HepG2 (cell line): ENCODE measurements around the gene ANKRD29. TPM values are rescaled to one million over a fixed set of nuclear protein-coding genes. Genes with fewer than 3 reads are reported as not detected.

ENCODE experiments used
- BRD4 ChIP-seq: sonication (generic); formaldehyde crosslinking; IDR thresholded peaks from 2 replicates; pipeline ENCODE4 v1.4.0; 2020; ENCODE audit warnings: missing genetic modification reagents
- CC2D1A ChIP-seq: sonication (generic); formaldehyde crosslinking; IDR thresholded peaks from 2 replicates; pipeline ENCODE4 v1.8.1; 2023; ENCODE audit warnings: mild to moderate bottlenecking, missing genetic modification reagents
- CHD4 ChIP-seq: fragments of 200-600 bp; sonication (generic); IDR thresholded peaks from 2 replicates; pipeline ENCODE4 v1.7.0; 2017; ENCODE audit warnings: mild to moderate bottlenecking, low read length, borderline replicate concordance
- FOXJ3 ChIP-seq: sonication (generic); formaldehyde crosslinking; IDR thresholded peaks from 2 replicates; pipeline ENCODE4 v1.4.0; 2020; ENCODE audit warnings: missing genetic modification reagents, mild to moderate bottlenecking, borderline replicate concordance
- HNRNPK ChIP-seq: fragments of 200-400 bp; formaldehyde crosslinking; IDR thresholded peaks from 2 replicates; pipeline ENCODE4 v1.6.1; 2018; ENCODE audit warnings: low read length, low read depth, moderate library complexity, mild to moderate bottlenecking; ENCODE audit not compliant: poor library complexity, severe bottlenecking
- NAIF1 ChIP-seq: sonication (generic); formaldehyde crosslinking; IDR thresholded peaks from 2 replicates; pipeline ENCODE4 v1.5.0; 2020; ENCODE audit warnings: mild to moderate bottlenecking, missing genetic modification reagents, borderline replicate concordance
- TOE1 ChIP-seq: sonication (generic); formaldehyde crosslinking; IDR thresholded peaks from 2 replicates; pipeline ENCODE4 v1.4.0; 2020; ENCODE audit warnings: mild to moderate bottlenecking, missing genetic modification reagents
- ZNF17 ChIP-seq: sonication (generic); formaldehyde crosslinking; IDR thresholded peaks from 2 replicates; pipeline ENCODE4 v1.5.0; 2020; ENCODE audit warnings: mild to moderate bottlenecking, missing genetic modification reagents
- ZNF232 ChIP-seq: sonication (generic); formaldehyde crosslinking; IDR thresholded peaks from 2 replicates; pipeline ENCODE4 v1.4.0; 2020; ENCODE audit warnings: missing genetic modification reagents, borderline replicate concordance
- ZNF256 ChIP-seq: sonication (generic); formaldehyde crosslinking; conservative IDR thresholded peaks from 2 replicates; pipeline ENCODE4 v1.4.0; 2020; ENCODE audit warnings: missing genetic modification reagents
- polyA plus RNA-seq, 8 experiments: library from polyadenylated mRNA; depleted of rRNA in 3 of 8; stranded (reverse) in 7 of 8; unstranded in 1 of 8; fragments of >200 nt; fragmentation: Illumina TruSeq in 4 of 8; extraction: Trizol in 4 of 8; gene quantifications; 2 replicates each; pipeline versions ENCODE4 v1.2.1 to v1.2.3, GENCODE V29; 2011 to 2016; ENCODE audit warnings: low read depth in 4 of 8, missing spikeins in 1 of 8, mixed read lengths in 1 of 8; ENCODE audit not compliant: insufficient read depth in 1 of 8
- total RNA-seq, 5 experiments: library from RNA; depleted of rRNA; stranded (reverse); fragments of >200 nt; fragmentation: Illumina TruSeq; extraction: Trizol; gene quantifications; 2 replicates each; pipeline ENCODE4 v1.2.3, GENCODE V29; 2016; ENCODE audit warnings: low read depth in 1 of 5
- TF ChIP-seq, protein P1 (sequence below): sonication (generic); formaldehyde crosslinking; IDR thresholded peaks from 2 replicates; pipeline ENCODE4 v1.4.0; 2020; ENCODE audit warnings: missing genetic modification reagents
- TF ChIP-seq, protein P2 (sequence below): sonication (generic); formaldehyde crosslinking; IDR thresholded peaks from 2 replicates; pipeline ENCODE4 v1.9.0; 2021; ENCODE audit warnings: missing genetic modification reagents, mild to moderate bottlenecking, borderline replicate concordance
- TF ChIP-seq, protein P3 (sequence below): sonication (generic); formaldehyde crosslinking; IDR thresholded peaks from 2 replicates; pipeline ENCODE4 v1.5.1; 2020; ENCODE audit warnings: missing genetic modification reagents, mild to moderate bottlenecking, borderline replicate concordance
- TF ChIP-seq, protein P4 (sequence below): sonication (generic); formaldehyde crosslinking; IDR thresholded peaks from 2 replicates; pipeline ENCODE4 v1.9.0; 2022; ENCODE audit warnings: low read depth, missing genetic modification reagents
- TF ChIP-seq, protein P5 (sequence below): sonication (generic); formaldehyde crosslinking; IDR thresholded peaks from 2 replicates; pipeline ENCODE4 v1.5.0; 2020; ENCODE audit warnings: mild to moderate bottlenecking, missing genetic modification reagents

Gene ANKRD29
- total and polyA plus RNA-seq, 2 of the 13 experiments (the other 11 are each of a cell fraction or from before 2014, with no cell fraction given), result not detected

DNA sequence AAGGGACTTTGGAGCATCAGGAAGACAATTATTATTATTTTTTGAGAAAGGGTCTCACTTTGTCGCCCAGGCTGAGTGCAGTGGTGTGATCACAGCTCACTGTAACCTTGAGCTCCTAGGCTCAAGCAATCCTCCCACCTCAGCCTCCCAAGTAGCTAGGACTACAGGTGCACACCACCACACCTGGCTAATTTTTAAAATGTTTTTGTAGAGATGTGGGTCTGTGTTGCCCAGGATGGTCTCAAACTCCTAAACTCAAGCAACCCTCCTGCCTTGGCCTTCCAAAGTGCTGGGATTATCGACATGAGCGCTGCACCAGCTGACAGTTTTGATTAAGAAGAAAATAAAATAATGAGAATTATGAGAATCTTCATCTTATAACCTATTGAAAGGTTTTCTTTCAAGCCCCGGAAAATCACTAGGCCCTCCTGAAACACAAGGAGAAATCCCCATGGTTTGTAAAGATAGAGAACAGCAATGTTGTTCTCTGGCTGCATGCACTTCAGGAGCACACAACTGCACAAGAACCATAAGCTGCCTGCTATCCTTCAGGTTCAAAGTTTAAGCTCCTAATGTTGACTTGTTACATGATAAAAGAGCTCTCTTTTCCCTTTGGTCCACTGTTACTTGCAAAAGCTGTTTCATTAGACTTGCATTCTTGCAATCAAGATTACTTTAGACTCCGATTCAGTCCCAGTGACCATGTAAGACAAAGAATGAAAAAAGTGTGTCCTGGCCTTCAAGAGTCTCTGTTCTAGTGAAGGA lies 93.2 kb downstream of the ANKRD29 start (continued):
- TF ChIP-seq BRD4 (CRISPR knock-in tag) (no peak), ZNF232 (CRISPR knock-in tag) (no peak), ZNF256 (CRISPR knock-in tag) (no peak), CC2D1A (CRISPR knock-in tag) (no peak), FOXJ3 (peak; percentile 51; the same call in 1 of the 2 replicates), NAIF1 (CRISPR knock-in tag) (no peak), ZNF17 (CRISPR knock-in tag) (no peak), HNRNPK (no peak), TOE1 (CRISPR knock-in tag) (no peak), CHD4 (no peak)
- TF ChIP-seq, protein P1, sequence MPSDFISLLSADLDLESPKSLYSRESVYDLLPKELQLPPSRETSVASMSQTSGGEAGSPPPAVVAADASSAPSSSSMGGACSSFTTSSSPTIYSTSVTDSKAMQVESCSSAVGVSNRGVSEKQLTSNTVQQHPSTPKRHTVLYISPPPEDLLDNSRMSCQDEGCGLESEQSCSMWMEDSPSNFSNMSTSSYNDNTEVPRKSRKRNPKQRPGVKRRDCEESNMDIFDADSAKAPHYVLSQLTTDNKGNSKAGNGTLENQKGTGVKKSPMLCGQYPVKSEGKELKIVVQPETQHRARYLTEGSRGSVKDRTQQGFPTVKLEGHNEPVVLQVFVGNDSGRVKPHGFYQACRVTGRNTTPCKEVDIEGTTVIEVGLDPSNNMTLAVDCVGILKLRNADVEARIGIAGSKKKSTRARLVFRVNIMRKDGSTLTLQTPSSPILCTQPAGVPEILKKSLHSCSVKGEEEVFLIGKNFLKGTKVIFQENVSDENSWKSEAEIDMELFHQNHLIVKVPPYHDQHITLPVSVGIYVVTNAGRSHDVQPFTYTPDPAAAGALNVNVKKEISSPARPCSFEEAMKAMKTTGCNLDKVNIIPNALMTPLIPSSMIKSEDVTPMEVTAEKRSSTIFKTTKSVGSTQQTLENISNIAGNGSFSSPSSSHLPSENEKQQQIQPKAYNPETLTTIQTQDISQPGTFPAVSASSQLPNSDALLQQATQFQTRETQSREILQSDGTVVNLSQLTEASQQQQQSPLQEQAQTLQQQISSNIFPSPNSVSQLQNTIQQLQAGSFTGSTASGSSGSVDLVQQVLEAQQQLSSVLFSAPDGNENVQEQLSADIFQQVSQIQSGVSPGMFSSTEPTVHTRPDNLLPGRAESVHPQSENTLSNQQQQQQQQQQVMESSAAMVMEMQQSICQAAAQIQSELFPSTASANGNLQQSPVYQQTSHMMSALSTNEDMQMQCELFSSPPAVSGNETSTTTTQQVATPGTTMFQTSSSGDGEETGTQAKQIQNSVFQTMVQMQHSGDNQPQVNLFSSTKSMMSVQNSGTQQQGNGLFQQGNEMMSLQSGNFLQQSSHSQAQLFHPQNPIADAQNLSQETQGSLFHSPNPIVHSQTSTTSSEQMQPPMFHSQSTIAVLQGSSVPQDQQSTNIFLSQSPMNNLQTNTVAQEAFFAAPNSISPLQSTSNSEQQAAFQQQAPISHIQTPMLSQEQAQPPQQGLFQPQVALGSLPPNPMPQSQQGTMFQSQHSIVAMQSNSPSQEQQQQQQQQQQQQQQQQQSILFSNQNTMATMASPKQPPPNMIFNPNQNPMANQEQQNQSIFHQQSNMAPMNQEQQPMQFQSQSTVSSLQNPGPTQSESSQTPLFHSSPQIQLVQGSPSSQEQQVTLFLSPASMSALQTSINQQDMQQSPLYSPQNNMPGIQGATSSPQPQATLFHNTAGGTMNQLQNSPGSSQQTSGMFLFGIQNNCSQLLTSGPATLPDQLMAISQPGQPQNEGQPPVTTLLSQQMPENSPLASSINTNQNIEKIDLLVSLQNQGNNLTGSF (CRISPR knock-in tag), result no peak
- TF ChIP-seq, protein P2, sequence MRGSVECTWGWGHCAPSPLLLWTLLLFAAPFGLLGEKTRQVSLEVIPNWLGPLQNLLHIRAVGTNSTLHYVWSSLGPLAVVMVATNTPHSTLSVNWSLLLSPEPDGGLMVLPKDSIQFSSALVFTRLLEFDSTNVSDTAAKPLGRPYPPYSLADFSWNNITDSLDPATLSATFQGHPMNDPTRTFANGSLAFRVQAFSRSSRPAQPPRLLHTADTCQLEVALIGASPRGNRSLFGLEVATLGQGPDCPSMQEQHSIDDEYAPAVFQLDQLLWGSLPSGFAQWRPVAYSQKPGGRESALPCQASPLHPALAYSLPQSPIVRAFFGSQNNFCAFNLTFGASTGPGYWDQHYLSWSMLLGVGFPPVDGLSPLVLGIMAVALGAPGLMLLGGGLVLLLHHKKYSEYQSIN (CRISPR knock-in tag), result no peak
- TF ChIP-seq, protein P3, sequence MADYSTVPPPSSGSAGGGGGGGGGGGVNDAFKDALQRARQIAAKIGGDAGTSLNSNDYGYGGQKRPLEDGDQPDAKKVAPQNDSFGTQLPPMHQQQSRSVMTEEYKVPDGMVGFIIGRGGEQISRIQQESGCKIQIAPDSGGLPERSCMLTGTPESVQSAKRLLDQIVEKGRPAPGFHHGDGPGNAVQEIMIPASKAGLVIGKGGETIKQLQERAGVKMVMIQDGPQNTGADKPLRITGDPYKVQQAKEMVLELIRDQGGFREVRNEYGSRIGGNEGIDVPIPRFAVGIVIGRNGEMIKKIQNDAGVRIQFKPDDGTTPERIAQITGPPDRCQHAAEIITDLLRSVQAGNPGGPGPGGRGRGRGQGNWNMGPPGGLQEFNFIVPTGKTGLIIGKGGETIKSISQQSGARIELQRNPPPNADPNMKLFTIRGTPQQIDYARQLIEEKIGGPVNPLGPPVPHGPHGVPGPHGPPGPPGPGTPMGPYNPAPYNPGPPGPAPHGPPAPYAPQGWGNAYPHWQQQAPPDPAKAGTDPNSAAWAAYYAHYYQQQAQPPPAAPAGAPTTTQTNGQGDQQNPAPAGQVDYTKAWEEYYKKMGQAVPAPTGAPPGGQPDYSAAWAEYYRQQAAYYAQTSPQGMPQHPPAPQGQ (CRISPR knock-in tag), result no peak
- TF ChIP-seq, protein P4, sequence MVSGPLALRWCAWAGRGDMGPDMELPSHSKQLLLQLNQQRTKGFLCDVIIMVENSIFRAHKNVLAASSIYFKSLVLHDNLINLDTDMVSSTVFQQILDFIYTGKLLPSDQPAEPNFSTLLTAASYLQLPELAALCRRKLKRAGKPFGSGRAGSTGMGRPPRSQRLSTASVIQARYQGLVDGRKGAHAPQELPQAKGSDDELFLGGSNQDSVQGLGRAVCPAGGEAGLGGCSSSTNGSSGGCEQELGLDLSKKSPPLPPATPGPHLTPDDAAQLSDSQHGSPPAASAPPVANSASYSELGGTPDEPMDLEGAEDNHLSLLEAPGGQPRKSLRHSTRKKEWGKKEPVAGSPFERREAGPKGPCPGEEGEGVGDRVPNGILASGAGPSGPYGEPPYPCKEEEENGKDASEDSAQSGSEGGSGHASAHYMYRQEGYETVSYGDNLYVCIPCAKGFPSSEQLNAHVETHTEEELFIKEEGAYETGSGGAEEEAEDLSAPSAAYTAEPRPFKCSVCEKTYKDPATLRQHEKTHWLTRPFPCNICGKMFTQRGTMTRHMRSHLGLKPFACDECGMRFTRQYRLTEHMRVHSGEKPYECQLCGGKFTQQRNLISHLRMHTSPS (CRISPR knock-in tag), result no peak
- TF ChIP-seq, protein P5, sequence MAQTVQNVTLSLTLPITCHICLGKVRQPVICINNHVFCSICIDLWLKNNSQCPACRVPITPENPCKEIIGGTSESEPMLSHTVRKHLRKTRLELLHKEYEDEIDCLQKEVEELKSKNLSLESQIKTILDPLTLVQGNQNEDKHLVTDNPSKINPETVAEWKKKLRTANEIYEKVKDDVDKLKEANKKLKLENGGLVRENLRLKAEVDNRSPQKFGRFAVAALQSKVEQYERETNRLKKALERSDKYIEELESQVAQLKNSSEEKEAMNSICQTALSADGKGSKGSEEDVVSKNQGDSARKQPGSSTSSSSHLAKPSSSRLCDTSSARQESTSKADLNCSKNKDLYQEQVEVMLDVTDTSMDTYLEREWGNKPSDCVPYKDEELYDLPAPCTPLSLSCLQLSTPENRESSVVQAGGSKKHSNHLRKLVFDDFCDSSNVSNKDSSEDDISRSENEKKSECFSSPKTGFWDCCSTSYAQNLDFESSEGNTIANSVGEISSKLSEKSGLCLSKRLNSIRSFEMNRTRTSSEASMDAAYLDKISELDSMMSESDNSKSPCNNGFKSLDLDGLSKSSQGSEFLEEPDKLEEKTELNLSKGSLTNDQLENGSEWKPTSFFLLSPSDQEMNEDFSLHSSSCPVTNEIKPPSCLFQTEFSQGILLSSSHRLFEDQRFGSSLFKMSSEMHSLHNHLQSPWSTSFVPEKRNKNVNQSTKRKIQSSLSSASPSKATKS, result no peak
